KOPT-K1 (cell line): ENCODE measurements around the gene HIPK3.
"Not testable (repeated sequence)": the region's sequence is repeated elsewhere in the genome, so short reads cannot be mapped to it uniquely, and the experiment has no call there.

Experiments
- H3K27ac ChIP-seq: fragments of 200-600 bp; sonication (generic); 2 replicates; pipeline ENCODE4 v1.5.1; 2016; ENCODE audit warnings: antibody characterized with exemption, mild to moderate bottlenecking, low read depth, low read length; ENCODE audit not compliant: poor library complexity, severe bottlenecking
- H3K36me3 ChIP-seq: fragments of 200-600 bp; sonication (generic); 2 replicates; pipeline ENCODE4 v1.5.1; 2017; ENCODE audit warnings: antibody characterized with exemption, mild to moderate bottlenecking, low read length, moderate library complexity; ENCODE audit not compliant: insufficient read depth
- H3K9me3 ChIP-seq: fragments of 200-600 bp; sonication (generic); 2 replicates; pipeline ENCODE4 v1.5.1; 2017; ENCODE audit warnings: antibody characterized with exemption, low read length, mild to moderate bottlenecking; ENCODE audit not compliant: insufficient read depth, poor library complexity, severe bottlenecking

HIPK3 gene

GRCh38 chr11:33271059-33271458 lies 13.9 kb downstream of the HIPK3 start:
- Histone ChIP-seq H3K27ac (no peak overlapping the region), H3K36me3 (no peaks in the 10 kb centered on the region), H3K9me3 (no peaks in the 10 kb centered on the region)

GRCh38 chr11:33272338-33273107 lies 15.3 kb downstream of the HIPK3 start:
- no peak overlapping the region for H3K27ac ChIP-seq
- no peaks in the 10 kb centered on the region for H3K36me3 ChIP-seq

GRCh38 chr11:33273656-33274055 lies 16.5 kb downstream of the HIPK3 start:
- H3K36me3 ChIP-seq = no peaks in the 10 kb centered on the region
- H3K27ac ChIP-seq = no peak overlapping the region
- H3K9me3 ChIP-seq = no peaks in the 10 kb centered on the region

More at GRCh38 chr11:33272338-33273107, 15.3 kb downstream of the HIPK3 start:
- no peaks in the 10 kb centered on the region for H3K9me3 ChIP-seq

GRCh38 chr11:33280411-33280810 lies 23.2 kb downstream of the HIPK3 start:
- Histone ChIP-seq H3K9me3 (no peaks in the 10 kb centered on the region), H3K27ac (no peak overlapping the region), H3K36me3 (no peaks in the 10 kb centered on the region)

GRCh38 chr11:33281758-33282157 lies 24.6 kb downstream of the HIPK3 start:
- Histone ChIP-seq H3K36me3 (peaks cover 5% of the 10 kb centered on the region), H3K27ac (no peak overlapping the region), H3K9me3 (no peaks in the 10 kb centered on the region)

- Histone ChIP-seq H3K27ac (no peak overlapping the region), H3K36me3 (peaks cover 19% of the 10 kb centered on the region), H3K9me3 (no peaks in the 10 kb centered on the region)
Measured at GRCh38 chr11:33284818-33285217, 27.6 kb downstream of the HIPK3 start.

GRCh38 chr11:33290319-33290718 lies 33.1 kb downstream of the HIPK3 start:
- Histone ChIP-seq H3K36me3 (peaks cover 19% of the 10 kb centered on the region), H3K27ac (no peak overlapping the region)

GRCh38 chr11:33291004-33291777 lies 34.0 kb downstream of the HIPK3 start:
- no peaks in the 10 kb centered on the region for H3K9me3 ChIP-seq
- peaks cover 19% of the 10 kb centered on the region for H3K36me3 ChIP-seq
- H3K27ac ChIP-seq = no peak overlapping the region

More at GRCh38 chr11:33290319-33290718, 33.1 kb downstream of the HIPK3 start:
- H3K9me3 ChIP-seq = no peaks in the 10 kb centered on the region

GRCh38 chr11:33292311-33292710 lies 35.1 kb downstream of the HIPK3 start:
- Histone ChIP-seq H3K36me3 (peaks cover 12% of the 10 kb centered on the region), H3K9me3 (no peaks in the 10 kb centered on the region), H3K27ac (no peak overlapping the region)

GRCh38 chr11:33294224-33294623 lies 37.0 kb downstream of the HIPK3 start:
- Histone ChIP-seq H3K9me3 (peaks cover 4% of the 10 kb centered on the region), H3K27ac (no peak overlapping the region), H3K36me3 (peaks cover 6% of the 10 kb centered on the region; the same call in 1 of the 2 replicates)

GRCh38 chr11:33294797-33295196 lies 37.6 kb downstream of the HIPK3 start:
- Histone ChIP-seq H3K36me3 (peaks cover 6% of the 10 kb centered on the region; the same call in 1 of the 2 replicates), H3K9me3 (peaks cover 4% of the 10 kb centered on the region)

GRCh38 chr11:33296695-33297094 lies 39.5 kb downstream of the HIPK3 start:
- H3K27ac ChIP-seq = no peak overlapping the region
- peaks cover 6% of the 10 kb centered on the region; the same call in 1 of the 2 replicates for H3K36me3 ChIP-seq
- H3K9me3 ChIP-seq = peaks cover 4% of the 10 kb centered on the region

More at GRCh38 chr11:33294797-33295196, 37.6 kb downstream of the HIPK3 start:
- H3K27ac ChIP-seq = no peak overlapping the region

GRCh38 chr11:33303541-33303940 lies 46.4 kb downstream of the HIPK3 start:
- H3K9me3 ChIP-seq = no peaks in the 10 kb centered on the region
- H3K27ac ChIP-seq = no peak overlapping the region
- H3K36me3 ChIP-seq = no peaks in the 10 kb centered on the region

- not testable (repeated sequence) for H3K9me3 ChIP-seq, H3K36me3 ChIP-seq, H3K27ac ChIP-seq
Measured at GRCh38 chr11:33306821-33307220, 49.6 kb downstream of the HIPK3 start.

GRCh38 chr11:33307984-33308383 lies 50.8 kb downstream of the HIPK3 start:
- H3K27ac ChIP-seq = no peak overlapping the region
- no peaks in the 10 kb centered on the region for H3K9me3 ChIP-seq
- H3K36me3 ChIP-seq = no peaks in the 10 kb centered on the region
